Endometrial microvascular endothelial cells (primary cell): ENCODE data around the gene C1QTNF12. TPM values are rescaled to one million over a fixed set of nuclear protein-coding genes. Genes with fewer than 3 reads are reported as not detected.

Experiments used
- in situ Hi-C: cut with HindIII; loops from 2 replicates; pipeline ENCODE4 v1.10.0; 2017; ENCODE audit warnings: low sequenced_read_pairs, low pct_unique_long_range_greater_than_20kb; ENCODE audit errors: inconsistent ontology term
- total RNA-seq: library from RNA; depleted of rRNA; stranded (reverse); fragments of >200 nt; gene quantifications from one replicate; pipeline ENCODE4 v1.2.3, GENCODE V29; 2015; ENCODE audit errors: inconsistent ontology term

Gene C1QTNF12
- total RNA-seq, 1 donor from 2014 or later, result not detected

- in situ Hi-C loops, result no loop called here
These were observed 37.3 kb upstream of the C1QTNF12 start for GRCh38 chr1:1283821-1284220.

GRCh38 chr1:1282998-1283397 is 36.5 kb upstream of the C1QTNF12 start:
- in situ Hi-C loops, result no loop called here

- in situ Hi-C loops, result no loop called here
These were observed 35.2 kb upstream of the C1QTNF12 start for GRCh38 chr1:1281533-1282321.

GRCh38 chr1:1280782-1281481 is 34.4 kb upstream of the C1QTNF12 start:
- in situ Hi-C loops, result no loop called here

DNA sequence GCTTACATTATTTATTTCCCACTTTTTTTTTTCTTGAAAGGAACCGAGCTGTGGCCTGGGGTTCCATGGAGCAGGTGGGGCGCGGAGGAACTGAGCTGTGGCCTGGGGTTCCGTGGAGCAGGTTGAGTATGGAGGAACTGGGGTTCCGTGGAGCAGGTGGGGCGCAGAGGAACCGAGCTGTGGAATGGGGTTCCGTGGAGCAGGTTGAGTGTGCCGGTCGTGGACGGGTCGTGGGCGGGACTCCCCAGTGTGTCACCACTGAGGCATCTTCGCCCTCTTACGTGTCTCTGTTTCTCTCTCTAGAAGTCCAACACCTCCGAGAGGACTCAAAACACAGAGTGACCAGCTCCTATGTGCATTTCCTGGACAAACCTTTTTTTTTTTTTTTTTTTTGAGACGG is 32.5 kb upstream of the C1QTNF12 start:
- in situ Hi-C loops, result no loop called here

- in situ Hi-C loops, result no loop called here
These were observed 32.1 kb upstream of the C1QTNF12 start for GRCh38 chr1:1278620-1279019.

DNA sequence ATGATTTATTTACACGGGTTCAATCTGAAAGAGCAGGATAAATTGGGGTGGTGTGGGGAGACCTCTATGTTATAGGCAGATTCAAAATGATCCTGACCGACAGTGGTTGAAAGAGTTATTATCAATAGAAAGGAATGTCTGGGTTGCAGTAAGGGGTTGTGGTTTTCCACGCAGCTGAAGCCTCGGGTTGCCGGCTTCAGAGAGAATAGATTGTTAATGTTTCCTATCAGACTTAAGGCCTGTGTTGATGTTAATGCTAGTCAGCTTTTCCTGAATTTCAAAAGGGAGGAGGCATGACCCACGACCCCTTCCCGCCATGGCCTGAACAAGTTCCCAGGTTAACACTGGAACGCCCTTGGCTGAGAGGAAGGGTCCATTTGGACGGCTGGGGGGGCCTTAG is 29.3 kb upstream of the C1QTNF12 start:
- in situ Hi-C loops, result no loop called here

GRCh38 chr1:1274931-1275431 is 28.5 kb upstream of the C1QTNF12 start:
- in situ Hi-C loops, result no loop called here

DNA sequence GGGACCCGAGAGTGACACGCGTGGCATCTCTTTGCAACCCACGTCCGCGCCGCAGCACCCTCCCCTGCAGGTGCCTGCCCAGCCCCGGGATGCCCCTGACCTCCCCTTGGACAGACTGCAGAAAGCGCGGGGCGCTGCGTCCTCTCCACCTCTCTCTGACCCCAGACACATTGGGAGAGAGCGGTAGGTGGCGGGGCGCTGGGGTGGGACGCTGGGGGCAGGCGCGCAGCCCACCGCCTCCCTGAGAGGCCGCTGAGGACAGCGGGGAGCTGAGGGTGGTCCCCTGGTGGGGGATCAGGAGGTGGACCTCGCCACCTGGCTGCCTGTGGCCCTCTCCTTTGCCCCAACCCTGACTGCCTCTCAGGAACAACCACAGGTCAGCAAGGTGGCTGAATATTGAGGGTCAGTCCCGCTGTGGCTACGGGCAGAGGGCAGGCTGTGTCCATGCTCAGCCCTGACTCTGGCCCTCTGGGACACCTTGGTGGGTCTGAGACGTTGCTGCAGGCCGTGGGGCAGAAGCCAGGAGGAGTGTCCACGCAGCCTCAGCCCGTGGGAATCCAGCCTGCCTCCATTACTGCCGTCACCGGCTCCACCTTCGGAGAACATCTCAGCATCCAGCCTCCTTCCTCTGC is 27.9 kb upstream of the C1QTNF12 start:
- in situ Hi-C loops, result no loop called here

- in situ Hi-C loops, result no loop called here
These were observed 27.2 kb upstream of the C1QTNF12 start, which contains the start of gene UBE2J2 for GRCh38 chr1:1273512-1274298. UBE2J2 (minus strand) TSS chr1:1273854; CDS start chr1:1267992, 5,862 bp downstream.

DNA sequence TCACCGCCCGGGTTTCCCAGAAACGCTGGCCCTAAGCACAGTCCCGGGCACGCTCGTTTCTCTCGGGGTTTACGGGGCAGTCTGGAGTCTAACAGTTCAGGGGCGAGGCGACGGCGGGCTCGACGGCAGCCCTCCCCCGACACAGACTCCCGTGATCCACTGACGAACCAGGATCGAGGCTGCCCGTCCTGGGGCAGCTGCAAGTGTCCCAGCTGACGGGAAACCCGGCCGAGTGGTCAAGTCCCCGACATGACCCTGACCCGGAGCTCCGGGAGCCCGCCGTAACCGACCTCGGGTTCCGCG is 26.6 kb upstream of the C1QTNF12 start:
- in situ Hi-C loops, result no loop called here

DNA sequence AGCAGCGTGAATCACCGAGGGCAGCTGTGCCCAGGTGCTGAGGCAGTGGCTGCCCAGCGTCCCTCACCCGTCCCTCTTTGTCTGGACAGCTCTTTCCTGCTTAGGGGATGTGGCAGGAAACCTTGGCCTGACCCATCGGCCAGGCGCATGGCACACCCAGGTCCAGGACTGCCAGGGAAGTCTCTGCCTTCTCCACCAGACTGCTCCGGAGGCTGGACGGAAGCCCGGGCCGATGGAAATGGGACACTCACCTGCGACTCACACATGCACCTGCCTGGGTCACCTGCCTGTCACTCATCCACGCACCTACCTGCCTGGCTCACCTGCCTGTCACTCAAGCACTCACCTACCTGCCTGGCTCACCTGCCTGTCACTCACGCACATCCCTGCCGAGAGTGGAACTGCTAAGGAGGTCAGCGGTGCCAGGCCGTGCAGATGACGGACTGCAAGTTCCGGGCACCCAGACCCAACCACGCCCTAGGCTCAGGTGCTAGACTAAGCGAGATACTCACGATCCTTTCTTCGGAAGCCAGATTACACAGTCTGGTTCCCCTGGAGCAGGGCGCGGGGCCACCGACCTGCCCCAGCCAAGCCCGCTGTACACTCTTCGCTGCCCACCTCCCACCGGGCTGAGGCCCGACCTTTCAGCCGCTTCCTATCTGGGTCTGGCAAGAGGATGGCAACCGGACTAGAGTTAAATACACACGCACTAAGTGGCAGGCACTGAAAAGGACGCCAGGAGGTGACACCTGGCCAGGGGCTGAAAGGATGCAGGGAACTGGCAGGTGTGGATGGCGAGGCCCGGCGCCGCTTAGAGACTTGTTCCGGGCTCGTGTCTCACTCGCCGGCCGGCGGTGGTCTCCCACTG is 26.1 kb upstream of the C1QTNF12 start:
- in situ Hi-C loops, result no loop called here

GRCh38 chr1:1270813-1271212 is 24.3 kb upstream of the C1QTNF12 start:
- in situ Hi-C loops, result no loop called here

DNA sequence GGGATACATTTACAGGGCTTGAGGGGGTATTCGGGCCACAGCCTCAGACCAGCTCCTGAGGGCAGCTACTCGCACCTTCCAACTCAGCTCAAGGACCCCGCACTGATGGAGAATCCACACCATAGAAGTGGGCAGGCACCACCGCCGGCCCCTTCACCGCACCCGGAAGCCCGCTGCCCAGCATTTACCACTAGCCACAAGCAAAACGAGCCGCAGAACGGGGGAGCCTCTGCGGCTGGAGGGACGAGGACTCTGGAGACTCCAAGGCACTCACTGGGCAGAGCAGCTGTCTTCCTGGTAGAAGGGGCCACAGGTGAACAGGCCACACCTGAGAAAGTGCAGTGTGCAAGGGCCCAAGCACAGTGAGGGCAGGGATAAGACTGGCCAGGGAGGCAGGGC is 21.8 kb upstream of the C1QTNF12 start:
- in situ Hi-C loops, result no loop called here

DNA sequence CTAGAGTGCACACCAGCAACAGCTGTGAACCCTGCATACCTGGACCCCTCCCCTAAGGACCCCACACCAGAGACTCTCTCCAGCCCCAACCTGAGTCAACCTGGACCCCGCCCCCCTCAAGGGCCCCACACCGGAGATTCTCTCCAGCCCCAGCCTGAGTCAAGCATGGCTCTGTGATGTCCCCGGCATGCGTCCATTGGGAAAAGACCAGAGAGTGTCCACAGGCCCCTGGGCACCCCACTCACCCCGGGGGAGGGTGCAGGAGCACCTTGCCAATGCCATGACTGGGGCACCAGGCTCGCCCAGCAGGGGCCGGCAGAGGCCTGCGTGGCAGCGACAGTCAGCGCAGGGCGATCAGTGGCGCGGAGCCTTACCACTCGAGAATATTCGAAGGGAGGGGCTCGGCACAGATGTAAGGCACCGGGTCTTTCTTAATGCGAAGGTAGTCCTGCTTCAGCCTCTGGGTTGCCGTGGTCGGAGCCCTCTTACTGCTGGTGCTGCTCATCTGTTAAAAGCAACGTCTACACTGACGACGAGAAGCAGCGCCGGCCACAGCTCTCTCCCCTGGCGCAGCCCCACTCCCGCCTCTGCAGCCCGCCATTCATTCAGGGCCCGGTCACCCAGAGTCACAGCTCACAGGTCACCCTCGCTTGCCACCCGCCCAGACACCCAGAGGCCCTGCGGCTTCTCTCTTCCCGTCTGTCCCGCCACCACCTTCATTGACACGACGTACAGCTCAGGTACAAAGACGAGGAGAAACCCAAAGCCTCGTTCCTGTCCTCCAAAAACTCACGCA is 21.2 kb upstream of the C1QTNF12 start:
- in situ Hi-C loops, result no loop called here

GRCh38 chr1:1264868-1265272 is 18.3 kb upstream of the C1QTNF12 start:
- in situ Hi-C loops, result no loop called here

DNA sequence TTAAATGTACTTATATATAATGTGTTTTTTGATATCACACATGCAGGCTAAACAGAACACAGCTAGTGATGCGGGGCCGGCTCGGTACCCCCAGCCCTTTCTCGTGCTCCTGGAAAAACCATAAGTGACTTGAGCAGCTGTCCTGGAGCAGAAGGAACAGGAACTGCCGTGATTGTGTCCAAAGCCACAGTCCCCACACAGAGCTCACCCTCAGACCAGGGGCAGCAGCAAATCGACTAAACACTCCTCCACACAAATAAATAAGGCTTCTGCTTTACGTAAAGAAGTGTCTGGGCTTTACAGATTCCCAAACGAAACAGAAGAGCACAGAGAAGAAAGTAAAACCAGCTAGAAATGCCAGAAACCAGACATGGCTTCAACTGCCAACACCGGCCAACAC is 17.5 kb upstream of the C1QTNF12 start:
- in situ Hi-C loops, result no loop called here

DNA sequence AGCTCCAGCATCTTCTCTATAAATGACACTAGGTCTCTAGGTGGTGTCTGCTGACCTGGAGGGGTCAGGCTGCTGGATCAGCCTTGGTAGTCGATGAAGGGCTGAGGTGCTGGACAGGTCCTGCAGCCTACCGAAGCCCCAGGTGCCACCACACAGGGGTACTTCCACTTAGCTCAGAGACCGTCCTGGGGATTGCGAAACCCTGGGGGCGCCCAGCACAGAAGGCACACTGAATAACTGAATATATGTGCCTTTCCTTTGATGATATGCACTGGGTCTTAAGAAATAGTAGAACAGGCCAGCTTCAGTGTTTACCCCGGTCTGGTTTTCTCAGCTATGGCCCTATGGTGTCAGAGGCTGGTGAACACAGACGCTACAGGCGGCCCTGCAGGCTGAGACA is 16.2 kb upstream of the C1QTNF12 start:
- in situ Hi-C loops, result no loop called here
